ENCODE data around the gene CREM.

DNA sequence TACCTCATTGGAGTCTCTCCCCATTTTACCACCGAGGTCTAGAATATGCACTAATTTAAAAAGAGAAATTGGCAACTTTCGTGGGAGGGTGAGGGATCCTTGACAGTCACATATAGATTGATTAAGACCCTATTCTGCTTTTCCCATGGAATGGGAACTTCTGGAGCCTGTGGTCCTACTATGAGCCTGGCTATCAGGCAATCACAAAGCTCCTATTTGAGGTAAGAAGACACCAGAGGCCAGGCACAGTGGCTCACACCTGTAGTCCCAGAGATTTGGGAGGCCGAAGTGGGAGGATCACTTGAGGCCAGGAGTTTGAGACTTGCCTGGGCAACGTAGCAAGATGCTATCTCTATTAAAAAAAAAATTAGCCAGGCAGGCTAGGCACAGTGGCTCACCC lies 105.0 kb downstream of the CREM start:
- TF ChIP-seq TAF1 (IDR thresholded peaks at IDR 0.05; ENCODE audit: low read depth, low read length) (no peak), POLR2AphosphoS5 (IDR thresholded peaks at IDR 0.05; ENCODE audit: low read depth, low read length) (no peak), POLR2A (IDR thresholded peaks at IDR 0.05; ENCODE audit: low read depth, low read length) (no peak)

Data from GM12891 (cell line).